Peyer's patch (tissue), 4 donors: ENCODE data around the gene SLC47A1.

Source experiments
- CTCF ChIP-seq, 6 experiments: fragments of 450-650 bp in 4 of 6; fragments of 200-600 bp in 2 of 6; sonication (generic) in 1 of 6; IDR thresholded peaks; one replicate each; pipeline ENCODE4 v1.5.1; 2017 to 2019; ENCODE audit warnings: antibody characterized with exemption in 6 of 6, mild to moderate bottlenecking in 3 of 6, moderate library complexity in 1 of 6
- POLR2A ChIP-seq, 2 donors: fragments of 450-650 bp; IDR thresholded peaks; one replicate each; pipeline ENCODE4 v1.5.1; 2017; ENCODE audit warnings: antibody characterized with exemption in 2 of 2, mild to moderate bottlenecking in 2 of 2, moderate library complexity in 2 of 2

- TF ChIP-seq CTCF (IDR thresholded peaks at IDR 0.05) (no peak), POLR2A (IDR thresholded peaks at IDR 0.05) (no peak)
Observed at GRCh38 chr17:19539841-19540311, 6.2 kb downstream of the SLC47A1 start.
